AG09309 (cell line): Measurements from ENCODE around the gene PERP.
"Not testable (repeated sequence)": the region's sequence is repeated elsewhere in the genome, so short reads cannot be mapped to it uniquely, and the experiment has no call there.

Experiments used
- DNase-seq: peaks from one replicate; pipeline ENCODE4 v3.0.0-alpha.2; 2010; ENCODE audit warnings: low read depth
- H3K4me3 ChIP-seq: 2 replicates; pipeline ENCODE4 v1.5.1; 2011; ENCODE audit warnings: mild to moderate bottlenecking, low read depth, low read length, moderate library complexity; ENCODE audit not compliant: control insufficient read depth
- CTCF ChIP-seq: IDR thresholded peaks from 2 replicates; pipeline ENCODE4 v1.5.1; 2011; ENCODE audit warnings: mild to moderate bottlenecking, low read depth, low read length, inconsistent platforms; ENCODE audit not compliant: insufficient read depth, control insufficient read depth; ENCODE audit errors: missing control alignments

The PERP gene

GRCh38 chr6:138124096-138124495 lies 16.9 kb upstream of the PERP start:
- no peak for DNase-seq
- H3K4me3 ChIP-seq, result no peak overlapping the region
- no peak for TF ChIP-seq CTCF

GRCh38 chr6:138119976-138120375 lies 12.8 kb upstream of the PERP start:
- no peak overlapping the region for H3K4me3 ChIP-seq
- TF ChIP-seq CTCF, result no peak
- DNase-seq, result no peak

- DNase-seq, H3K4me3 ChIP-seq: not testable (repeated sequence)
These were observed 12.0 kb upstream of the PERP start for GRCh38 chr6:138119229-138119628.

- no peak for DNase-seq
- TF ChIP-seq CTCF, result no peak
These were observed 10.2 kb upstream of the PERP start for GRCh38 chr6:138117376-138117914.

GRCh38 chr6:138116661-138116999 lies 9.4 kb upstream of the PERP start:
- TF ChIP-seq CTCF, result no peak
- DNase-seq, result no peak
- H3K4me3 ChIP-seq, result no peak overlapping the region

More at GRCh38 chr6:138117376-138117914, 10.2 kb upstream of the PERP start:
- no peak overlapping the region for H3K4me3 ChIP-seq

GRCh38 chr6:138115877-138116660 lies 8.8 kb upstream of the PERP start:
- H3K4me3 ChIP-seq, result no peak overlapping the region
- peak; percentile 40 for DNase-seq
- TF ChIP-seq CTCF, result peak; percentile 59

- no peak for TF ChIP-seq CTCF
- DNase-seq, result no peak
- H3K4me3 ChIP-seq, result no peak overlapping the region
These were observed 8.0 kb upstream of the PERP start for GRCh38 chr6:138115201-138115600.
